Measurements from ENCODE around the gene NOVA2. TPM values are rescaled to one million over a fixed set of nuclear protein-coding genes. Genes with fewer than 3 reads are reported as not detected.
A peak's percentile ranks its signal among the peaks of the same experiment; 100 is the strongest.

The NOVA2 gene
- polyA plus RNA-seq, 1 donor from 2014 or later, result 9.3 TPM

DNA sequence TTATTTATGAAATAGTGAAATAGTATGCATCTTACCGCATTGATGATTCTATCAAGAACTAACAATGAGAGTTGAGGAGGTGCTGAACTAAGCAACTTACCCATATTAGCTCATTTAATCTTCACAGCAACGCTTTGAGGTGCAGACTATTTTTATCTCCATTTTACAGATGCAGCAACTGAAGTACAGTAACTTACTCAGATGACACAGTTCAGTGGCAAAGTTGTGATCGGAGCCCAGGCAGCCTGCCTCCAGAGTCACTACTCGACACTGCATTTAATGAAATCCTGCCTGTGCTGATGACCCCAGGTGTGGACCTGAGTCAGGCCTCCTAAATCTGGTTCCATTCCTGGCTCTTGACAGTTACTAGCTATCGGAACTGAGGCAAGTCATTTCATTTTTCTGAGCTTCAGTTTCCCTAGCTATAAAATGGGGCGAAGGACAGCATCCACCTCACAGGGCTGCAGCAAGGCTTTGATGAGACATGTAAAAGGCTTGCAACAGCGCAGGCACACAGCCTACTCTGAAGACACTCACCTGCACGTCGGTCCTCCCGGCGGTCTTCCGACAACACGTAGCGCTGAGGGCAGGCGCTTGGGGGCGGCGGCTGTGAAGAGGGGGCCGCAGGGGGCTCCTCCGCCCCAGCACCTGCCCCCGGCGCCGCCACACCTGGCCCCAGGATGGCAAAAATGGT lies 72.8 kb downstream of the NOVA2 start:
- Histone ChIP-seq H3K36me3 (ENCODE audit: insufficient read depth, low read length) (no peaks in the 10 kb centered on the region), H3K9me3 (ENCODE audit: low read length) (no peaks in the 10 kb centered on the region), H3K4me3 (ENCODE audit: low read length) (peak overlapping the region; percentile 84), H3K79me2 (replicated peaks; ENCODE audit: insufficient read depth, low read length) (no peaks in the 10 kb centered on the region), H3K27me3 (ENCODE audit: insufficient read depth, low read depth, low read length) (no peaks in the 10 kb centered on the region), H3K27ac (ENCODE audit: low read length) (no peak overlapping the region), H2AFZ (ENCODE audit: low read depth, low read length) (no peak overlapping the region), H4K20me1 (ENCODE audit: insufficient read depth) (no peaks in the 10 kb centered on the region), H3K9ac (ENCODE audit: low read length) (peak overlapping the region; percentile 83), H3K4me2 (ENCODE audit: low read length) (peak overlapping the region; percentile 11), H3K9me2 (ENCODE audit: insufficient read depth, low read length) (no peaks in the 10 kb centered on the region), H3F3A (ENCODE audit: insufficient read depth, low read length, poor library complexity, severe bottlenecking) (no peaks in the 10 kb centered on the region)
- TF ChIP-seq RAD21 (conservative IDR thresholded peaks at IDR 0.05), result no peak
- TF ChIP-seq, protein P1, sequence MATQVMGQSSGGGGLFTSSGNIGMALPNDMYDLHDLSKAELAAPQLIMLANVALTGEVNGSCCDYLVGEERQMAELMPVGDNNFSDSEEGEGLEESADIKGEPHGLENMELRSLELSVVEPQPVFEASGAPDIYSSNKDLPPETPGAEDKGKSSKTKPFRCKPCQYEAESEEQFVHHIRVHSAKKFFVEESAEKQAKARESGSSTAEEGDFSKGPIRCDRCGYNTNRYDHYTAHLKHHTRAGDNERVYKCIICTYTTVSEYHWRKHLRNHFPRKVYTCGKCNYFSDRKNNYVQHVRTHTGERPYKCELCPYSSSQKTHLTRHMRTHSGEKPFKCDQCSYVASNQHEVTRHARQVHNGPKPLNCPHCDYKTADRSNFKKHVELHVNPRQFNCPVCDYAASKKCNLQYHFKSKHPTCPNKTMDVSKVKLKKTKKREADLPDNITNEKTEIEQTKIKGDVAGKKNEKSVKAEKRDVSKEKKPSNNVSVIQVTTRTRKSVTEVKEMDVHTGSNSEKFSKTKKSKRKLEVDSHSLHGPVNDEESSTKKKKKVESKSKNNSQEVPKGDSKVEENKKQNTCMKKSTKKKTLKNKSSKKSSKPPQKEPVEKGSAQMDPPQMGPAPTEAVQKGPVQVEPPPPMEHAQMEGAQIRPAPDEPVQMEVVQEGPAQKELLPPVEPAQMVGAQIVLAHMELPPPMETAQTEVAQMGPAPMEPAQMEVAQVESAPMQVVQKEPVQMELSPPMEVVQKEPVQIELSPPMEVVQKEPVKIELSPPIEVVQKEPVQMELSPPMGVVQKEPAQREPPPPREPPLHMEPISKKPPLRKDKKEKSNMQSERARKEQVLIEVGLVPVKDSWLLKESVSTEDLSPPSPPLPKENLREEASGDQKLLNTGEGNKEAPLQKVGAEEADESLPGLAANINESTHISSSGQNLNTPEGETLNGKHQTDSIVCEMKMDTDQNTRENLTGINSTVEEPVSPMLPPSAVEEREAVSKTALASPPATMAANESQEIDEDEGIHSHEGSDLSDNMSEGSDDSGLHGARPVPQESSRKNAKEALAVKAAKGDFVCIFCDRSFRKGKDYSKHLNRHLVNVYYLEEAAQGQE (IDR thresholded peaks at IDR 0.05; ENCODE audit: borderline replicate concordance), result no peak
- TF ChIP-seq SMC3 (conservative IDR thresholded peaks at IDR 0.05; ENCODE audit: poor library complexity), result no peak
- TF ChIP-seq TAF1 (IDR thresholded peaks at IDR 0.05; ENCODE audit: low read depth), result no peak
- TF ChIP-seq, protein P2, sequence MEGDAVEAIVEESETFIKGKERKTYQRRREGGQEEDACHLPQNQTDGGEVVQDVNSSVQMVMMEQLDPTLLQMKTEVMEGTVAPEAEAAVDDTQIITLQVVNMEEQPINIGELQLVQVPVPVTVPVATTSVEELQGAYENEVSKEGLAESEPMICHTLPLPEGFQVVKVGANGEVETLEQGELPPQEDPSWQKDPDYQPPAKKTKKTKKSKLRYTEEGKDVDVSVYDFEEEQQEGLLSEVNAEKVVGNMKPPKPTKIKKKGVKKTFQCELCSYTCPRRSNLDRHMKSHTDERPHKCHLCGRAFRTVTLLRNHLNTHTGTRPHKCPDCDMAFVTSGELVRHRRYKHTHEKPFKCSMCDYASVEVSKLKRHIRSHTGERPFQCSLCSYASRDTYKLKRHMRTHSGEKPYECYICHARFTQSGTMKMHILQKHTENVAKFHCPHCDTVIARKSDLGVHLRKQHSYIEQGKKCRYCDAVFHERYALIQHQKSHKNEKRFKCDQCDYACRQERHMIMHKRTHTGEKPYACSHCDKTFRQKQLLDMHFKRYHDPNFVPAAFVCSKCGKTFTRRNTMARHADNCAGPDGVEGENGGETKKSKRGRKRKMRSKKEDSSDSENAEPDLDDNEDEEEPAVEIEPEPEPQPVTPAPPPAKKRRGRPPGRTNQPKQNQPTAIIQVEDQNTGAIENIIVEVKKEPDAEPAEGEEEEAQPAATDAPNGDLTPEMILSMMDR (IDR thresholded peaks at IDR 0.05; ENCODE audit: poor library complexity, severe bottlenecking), result no peak
- TF ChIP-seq EZH2 (IDR thresholded peaks at IDR 0.05; ENCODE audit: borderline replicate concordance, insufficient read depth, low read length, poor library complexity, severe bottlenecking), result no peak
- no peak for TF ChIP-seq MXI1 (conservative IDR thresholded peaks at IDR 0.05; ENCODE audit: poor library complexity, severe bottlenecking)
- TF ChIP-seq EP300 (conservative IDR thresholded peaks at IDR 0.05; ENCODE audit: poor library complexity, severe bottlenecking), result no peak
- TF ChIP-seq POLR2AphosphoS5 (IDR thresholded peaks at IDR 0.05), result no peak

GRCh38 chr19:45899919-45900589 lies 73.6 kb downstream of the NOVA2 start:
- Histone ChIP-seq H3K4me3 (ENCODE audit: low read length) (peak overlapping the region; percentile 84), H4K20me1 (ENCODE audit: insufficient read depth) (no peaks in the 10 kb centered on the region), H3K79me2 (replicated peaks; ENCODE audit: insufficient read depth, low read length) (no peaks in the 10 kb centered on the region), H3K4me2 (ENCODE audit: low read length) (no peak overlapping the region), H3K27ac (ENCODE audit: low read length) (no peak overlapping the region), H3K9ac (ENCODE audit: low read length) (no peak overlapping the region), H3K27me3 (ENCODE audit: insufficient read depth, low read depth, low read length) (no peaks in the 10 kb centered on the region), H2AFZ (ENCODE audit: low read depth, low read length) (no peak overlapping the region), H3K9me3 (ENCODE audit: low read length) (no peaks in the 10 kb centered on the region), H3K36me3 (ENCODE audit: insufficient read depth, low read length) (no peaks in the 10 kb centered on the region), H3F3A (ENCODE audit: insufficient read depth, low read length, poor library complexity, severe bottlenecking) (no peaks in the 10 kb centered on the region), H3K9me2 (ENCODE audit: insufficient read depth, low read length) (no peaks in the 10 kb centered on the region)
- TF ChIP-seq MXI1 (conservative IDR thresholded peaks at IDR 0.05; ENCODE audit: poor library complexity, severe bottlenecking), result no peak
- TF ChIP-seq, protein P2 (IDR thresholded peaks at IDR 0.05; ENCODE audit: poor library complexity, severe bottlenecking), result no peak
- TF ChIP-seq RAD21 (conservative IDR thresholded peaks at IDR 0.05), result no peak
- TF ChIP-seq SMC3 (conservative IDR thresholded peaks at IDR 0.05; ENCODE audit: poor library complexity), result no peak
- TF ChIP-seq POLR2AphosphoS5 (IDR thresholded peaks at IDR 0.05), result no peak
- no peak for TF ChIP-seq EP300 (conservative IDR thresholded peaks at IDR 0.05; ENCODE audit: poor library complexity, severe bottlenecking)
- TF ChIP-seq, protein P1 (IDR thresholded peaks at IDR 0.05; ENCODE audit: borderline replicate concordance), result no peak
- no peak for TF ChIP-seq EZH2 (IDR thresholded peaks at IDR 0.05; ENCODE audit: borderline replicate concordance, insufficient read depth, low read length, poor library complexity, severe bottlenecking)
- no peak for TF ChIP-seq TAF1 (IDR thresholded peaks at IDR 0.05; ENCODE audit: low read depth)

All from neural cell (in vitro differentiated cells).